ENCODE measurements around the gene EPS8.

- TF ChIP-seq CTCF (conservative IDR thresholded peaks at IDR 0.05; ENCODE audit: low read length) (no peak), EZH2phosphoT487 (IDR thresholded peaks at IDR 0.05; ENCODE audit: borderline replicate concordance) (no peak)
Observed at GRCh38 chr12:15603474-15604085, 185.6 kb downstream of the EPS8 start.
